NK-92 (cell line): ENCODE measurements around the gene PLAAT3.
"Not testable (repeated sequence)": the region's sequence is repeated elsewhere in the genome, so short reads cannot be mapped to it uniquely, and the experiment has no call there.

Source experiments
- DNase-seq: peaks from one replicate; lab custom pipeline; 2025; ENCODE audit not compliant: unreplicated experiment; lab: John Stamatoyannopoulos, UW

Gene PLAAT3

DNA sequence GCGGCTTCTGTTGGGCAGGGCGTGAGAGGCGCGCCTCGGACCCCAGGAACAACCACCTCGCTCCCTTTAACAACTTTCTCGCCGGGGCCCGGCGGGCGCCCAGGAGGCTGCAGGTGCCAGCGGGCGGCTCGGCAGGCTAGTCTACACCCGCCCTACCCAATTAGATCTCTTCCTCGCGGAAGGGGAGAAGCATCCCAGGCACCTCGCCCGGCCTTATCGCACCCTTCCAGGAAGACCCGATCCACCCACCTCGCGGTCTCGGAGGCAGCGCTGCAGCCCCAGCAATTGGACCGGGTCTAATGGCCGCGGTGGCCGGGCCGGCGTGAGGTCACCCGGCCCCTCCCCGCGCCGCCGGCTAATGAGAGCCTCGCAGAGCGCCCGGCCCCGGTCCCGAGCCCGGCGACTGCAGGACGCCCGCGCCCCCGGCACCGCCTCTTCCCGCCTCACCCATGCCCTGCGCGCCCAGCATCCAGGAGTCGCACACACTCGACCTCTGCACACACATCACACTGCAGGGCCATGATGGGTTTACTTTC is at the start of gene PLAAT3:
TSS of gene PLAAT3 (minus strand) at position 298 of the 536 bp plus-strand sequence. CDS start 419 bp downstream, outside the sequence.
- no peak for DNase-seq

DNA sequence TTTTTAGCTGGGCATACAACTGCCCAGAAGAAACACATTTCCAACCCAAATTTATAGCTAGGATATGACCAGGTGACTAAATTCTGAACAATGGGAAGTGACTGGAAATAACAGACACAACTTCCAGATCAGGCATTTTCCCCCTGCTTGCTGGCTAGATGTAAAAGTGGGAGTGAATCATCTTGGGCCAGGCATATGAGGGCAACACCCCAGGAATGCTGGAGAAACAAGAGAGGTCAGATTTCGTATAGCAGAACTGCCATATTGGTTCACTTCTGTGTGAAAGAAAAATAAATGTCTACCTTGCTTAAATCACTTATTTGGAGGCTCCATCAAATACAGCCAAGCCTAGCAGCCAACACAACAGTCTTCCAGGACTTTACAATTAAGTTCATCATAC is 49.6 kb upstream of the PLAAT3 start:
- no peak for DNase-seq

DNA sequence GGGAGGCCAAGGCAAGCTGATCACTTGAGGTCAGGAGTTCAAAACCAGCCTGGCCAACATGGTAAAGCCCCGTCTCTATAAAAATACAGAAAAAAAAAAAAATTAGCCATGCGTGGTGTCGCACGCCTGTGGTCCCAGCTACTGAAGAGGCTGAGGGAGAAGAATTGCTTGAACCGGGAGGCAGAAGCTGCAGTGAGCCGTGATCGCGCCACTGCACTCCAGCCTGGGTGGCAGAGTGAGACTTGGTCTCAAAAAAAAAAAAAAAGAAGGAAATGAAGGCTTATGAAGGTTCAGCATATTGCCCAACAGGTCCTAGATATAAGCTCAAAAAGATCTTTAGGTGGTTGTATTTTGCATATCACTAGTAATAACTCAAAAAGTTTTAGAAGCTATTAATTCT is 46.7 kb upstream of the PLAAT3 start:
- DNase-seq = no peak

DNA sequence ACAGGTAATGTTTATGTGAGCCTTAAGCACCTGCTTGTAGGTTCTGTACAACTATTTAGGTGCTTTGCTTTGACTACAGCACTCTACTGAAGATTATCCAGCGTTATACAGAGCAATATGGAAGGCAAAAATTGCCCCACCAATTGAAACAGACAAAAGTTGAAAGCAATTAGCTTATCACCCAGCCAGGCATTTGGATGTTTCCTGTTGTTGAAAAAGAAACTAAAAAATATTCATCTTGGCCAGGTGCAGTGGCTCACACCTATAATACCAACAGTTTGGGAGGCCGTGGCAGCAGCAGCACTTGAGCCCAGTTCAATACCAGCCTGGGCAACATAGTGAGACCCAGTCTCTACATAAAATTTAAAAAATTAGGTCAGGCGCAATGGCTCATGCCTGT is 38.4 kb upstream of the PLAAT3 start:
- no peak for DNase-seq

DNA sequence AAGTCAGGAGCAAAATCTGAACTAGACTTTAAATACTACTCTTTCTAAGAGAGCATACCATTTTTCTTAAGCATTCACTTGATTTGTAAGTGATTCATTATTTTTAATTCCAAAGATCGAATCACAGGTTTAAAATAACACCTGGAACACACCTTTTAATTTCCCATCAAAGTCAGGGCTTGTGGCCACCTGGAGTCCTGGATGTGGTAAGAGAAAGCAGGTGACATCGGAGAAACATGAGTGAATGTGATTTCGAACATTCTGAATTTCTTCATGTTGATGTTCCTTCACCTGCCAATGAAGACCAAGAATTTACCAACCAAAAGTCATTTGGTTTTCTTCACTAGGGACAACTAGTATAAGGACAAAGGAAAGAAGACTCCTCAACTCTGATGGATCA is 29.0 kb upstream of the PLAAT3 start:
- DNase-seq = no peak

DNA sequence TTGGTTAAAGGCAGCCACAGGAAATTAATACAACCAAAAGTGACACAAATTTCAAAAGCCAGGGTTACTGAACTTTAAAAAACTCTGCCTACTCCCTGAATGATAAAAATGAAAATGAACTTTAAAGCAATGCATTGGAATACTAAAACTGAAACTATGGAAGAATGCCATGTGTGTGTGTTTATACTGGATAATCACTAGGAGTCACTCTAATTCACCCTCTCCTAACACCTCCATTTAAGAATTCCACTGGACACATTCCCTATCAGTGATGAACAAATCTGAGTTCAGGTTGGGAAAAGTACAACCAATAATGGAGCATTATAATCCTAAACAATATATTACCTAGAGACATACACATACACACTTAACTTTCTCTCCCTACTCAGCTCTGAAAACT is 27.5 kb upstream of the PLAAT3 start:
- no peak for DNase-seq

DNA sequence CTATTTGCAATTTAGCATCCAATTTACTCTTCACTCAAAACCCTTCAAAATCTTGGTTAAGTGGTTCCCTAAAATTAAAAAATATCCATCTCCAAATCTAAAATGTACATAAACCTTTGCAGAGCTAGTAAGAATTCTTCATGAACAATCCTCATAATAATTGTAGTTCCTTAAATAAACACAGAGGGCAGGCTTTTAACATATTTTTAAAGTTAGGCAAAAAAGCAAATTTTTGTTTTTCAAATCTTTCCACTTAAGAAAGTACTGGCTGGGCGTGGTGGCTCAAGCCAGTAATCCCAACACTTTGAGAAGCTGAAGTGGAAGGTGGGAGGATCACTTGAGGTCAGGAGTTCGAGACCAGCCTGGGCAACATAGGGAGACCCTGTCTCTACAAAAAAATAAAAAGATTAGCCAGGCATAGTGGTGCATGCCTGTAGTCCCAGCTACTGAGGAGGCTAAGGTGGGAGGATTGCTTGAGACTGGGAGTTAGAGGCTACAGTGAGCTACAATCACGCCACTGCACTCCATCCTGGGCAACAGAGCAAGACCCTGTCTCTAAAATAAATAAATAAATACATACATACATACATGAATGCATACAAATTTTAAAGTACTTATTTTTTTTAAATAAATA is 25.1 kb upstream of the PLAAT3 start:
- DNase-seq = no peak

DNA sequence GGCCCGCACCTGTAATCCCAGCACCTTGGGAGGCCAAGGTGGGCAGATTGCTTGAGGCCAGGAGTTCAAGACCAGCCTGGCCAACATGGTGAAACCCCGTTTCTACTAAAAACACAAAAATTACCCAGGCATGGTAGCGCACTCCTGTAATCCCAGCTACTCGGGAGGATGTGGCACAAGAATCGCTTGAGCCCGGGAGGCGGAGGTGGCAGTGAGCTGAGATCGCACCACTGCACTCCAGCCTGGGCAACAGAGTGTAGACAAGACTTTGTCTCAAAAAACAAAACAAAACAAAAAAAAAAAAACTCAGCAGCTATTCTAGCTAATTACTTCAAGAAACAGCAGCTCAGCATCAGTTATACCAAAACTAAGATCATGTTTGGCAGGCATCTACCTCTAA is 24.2 kb upstream of the PLAAT3 start:
- DNase-seq = not testable (repeated sequence)

DNA sequence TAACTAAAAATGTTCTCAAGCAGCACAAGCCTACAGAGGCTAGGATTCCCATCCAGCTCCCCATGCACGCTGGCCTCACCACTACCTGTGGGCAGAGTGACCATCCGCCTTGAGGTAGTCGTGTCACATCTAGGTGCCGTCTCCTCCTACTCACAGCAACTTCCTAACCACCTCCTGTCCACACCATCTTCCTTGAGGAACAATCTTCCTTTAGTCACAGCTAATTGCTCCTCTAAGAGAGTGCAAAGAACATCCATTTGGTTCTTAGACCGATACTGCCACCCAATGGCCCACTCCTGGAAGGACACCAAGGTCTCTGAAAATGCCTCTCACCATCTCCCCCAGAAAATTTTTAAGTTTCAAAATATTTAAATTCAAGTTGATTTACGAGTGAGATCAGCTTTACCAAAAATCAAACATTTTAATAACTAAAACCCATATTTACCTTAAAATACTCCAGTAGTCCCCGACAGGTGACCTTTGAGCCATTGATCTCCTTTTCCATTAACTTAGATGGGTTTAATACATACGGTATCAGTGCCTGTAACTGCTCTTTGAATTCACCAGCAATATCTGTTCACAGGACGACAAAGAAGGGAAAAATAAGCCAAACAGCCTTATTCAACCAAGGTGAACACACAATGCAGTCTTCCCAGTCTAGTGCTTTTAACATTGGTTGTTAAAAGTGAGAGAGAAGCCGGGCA is 21.7 kb upstream of the PLAAT3 start:
- no peak for DNase-seq

DNA sequence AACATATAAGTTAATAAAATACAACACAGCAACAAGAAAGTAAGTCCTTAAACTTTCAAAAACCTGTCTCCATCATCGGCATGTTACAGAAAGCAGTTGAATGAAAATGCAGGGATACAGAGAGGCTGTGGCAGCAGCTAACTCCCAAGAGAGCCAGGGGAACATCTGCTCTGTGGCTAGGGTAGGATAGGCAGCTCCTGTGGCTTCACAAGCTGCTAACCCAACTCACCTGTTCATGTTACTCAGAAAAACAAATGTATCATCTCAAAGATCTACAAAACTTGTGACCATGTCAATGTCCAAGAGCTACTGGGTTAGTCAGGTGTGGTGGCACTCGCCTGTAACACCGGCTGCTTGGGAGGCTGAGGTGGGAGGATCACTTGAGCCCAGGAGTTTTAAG is 15.2 kb upstream of the PLAAT3 start:
- DNase-seq = no peak

DNA sequence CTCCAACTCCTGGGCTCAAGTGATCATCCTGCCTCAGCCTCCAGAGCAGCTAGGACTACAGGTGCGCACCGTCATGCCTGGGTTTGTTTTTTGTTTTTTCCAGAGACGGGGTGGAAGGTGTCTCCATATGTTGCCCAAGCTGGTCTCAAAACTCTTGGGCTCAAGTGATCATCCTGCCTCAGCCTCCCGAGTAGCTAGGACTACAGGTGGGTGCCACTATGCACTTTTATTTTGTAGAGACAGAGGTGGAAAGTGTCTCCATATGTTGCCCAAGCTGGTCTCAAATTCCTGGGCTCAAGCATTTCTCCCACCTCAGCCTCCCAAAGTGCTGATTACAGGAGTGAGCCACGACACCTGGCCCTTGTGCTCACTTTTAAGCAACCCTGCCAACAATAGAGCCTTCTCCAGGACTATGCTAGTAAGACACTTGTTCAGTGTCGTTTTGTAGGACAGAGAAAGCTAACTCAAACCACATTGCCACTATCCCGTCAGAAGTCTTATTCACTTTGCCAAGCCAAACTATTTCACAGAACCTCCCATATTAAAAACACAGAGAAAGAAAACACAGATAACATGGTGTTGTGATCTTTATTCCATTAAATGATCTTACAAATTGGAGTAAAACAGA is 9.4 kb upstream of the PLAAT3 start:
- no peak for DNase-seq

DNA sequence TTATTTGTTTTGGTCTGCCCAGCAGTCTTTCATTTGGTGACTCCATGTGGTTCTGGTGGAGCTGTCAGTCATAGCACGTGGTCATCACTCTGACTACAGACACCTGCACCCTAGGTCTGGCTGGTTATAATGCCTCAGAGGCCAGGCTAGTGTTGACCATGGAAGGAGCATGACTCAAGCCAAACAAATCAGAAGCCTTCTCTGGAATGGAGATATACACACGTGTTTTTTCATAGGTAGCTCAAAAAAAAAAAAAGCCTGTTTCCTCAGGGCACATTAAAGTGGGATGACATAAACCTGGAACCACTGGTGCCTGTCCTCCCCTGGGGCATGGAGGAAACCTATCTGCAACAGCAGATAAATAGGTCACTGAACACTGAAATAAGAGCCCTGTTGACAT is 8.1 kb upstream of the PLAAT3 start:
- DNase-seq = no peak

DNA sequence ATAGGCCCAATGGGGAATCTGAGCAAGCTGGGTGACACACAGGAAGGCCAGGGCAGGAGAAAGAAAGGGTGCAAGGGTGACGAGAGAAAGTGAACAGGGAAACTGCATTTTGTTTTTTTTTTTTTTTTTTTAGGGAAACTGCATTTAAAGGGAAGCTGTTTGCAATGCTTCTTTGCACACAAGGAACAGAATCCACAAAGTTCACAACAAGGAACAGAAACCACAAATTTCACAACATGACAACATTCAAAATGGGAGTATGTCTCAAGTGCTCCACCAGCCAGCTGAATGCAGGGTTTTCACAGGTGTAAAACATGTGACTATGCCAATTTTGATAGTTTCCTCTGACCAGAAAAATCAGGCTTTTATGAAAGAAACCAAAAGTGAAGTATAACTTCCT is 6.8 kb upstream of the PLAAT3 start:
- no peak for DNase-seq

DNA sequence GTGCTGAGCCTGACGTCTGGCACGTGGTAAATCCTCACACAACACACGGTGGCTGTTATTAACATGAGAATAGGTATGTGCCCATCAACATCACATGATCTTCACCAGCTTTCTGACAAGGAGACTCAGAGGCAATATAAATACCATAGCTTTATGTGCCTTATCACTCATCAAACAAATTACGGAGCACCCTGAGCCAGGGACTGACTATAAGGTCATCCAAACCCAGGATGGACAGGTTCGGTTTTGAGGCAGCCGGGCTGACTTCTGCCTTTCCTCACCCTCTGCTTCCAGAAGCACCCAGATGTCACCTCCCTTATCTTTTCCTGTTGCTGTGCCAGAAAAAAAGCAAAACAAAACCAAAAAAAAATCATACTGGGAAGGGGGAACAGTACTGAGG is 5.7 kb upstream of the PLAAT3 start:
- DNase-seq = no peak

DNA sequence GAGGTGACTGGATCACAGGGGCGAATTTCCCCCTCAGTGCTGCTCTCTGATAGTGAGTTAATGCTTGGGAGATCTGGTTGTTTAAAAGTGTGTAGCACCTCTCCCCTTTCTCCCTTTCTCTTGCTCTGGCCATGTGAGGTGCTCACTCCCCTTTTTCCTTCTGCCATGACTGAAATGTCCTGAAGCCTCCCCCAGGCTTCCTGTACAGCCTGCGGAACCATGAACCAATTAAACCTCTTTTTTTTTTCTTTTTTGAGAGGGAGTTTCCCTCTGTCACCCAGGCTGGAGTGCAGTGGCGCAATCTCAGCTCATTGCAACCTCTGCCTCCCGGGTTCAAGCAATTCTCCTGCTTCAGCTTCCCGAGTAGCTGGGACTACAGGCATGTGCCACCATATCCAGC is 3.5 kb upstream of the PLAAT3 start:
- DNase-seq = not testable (repeated sequence)

DNA sequence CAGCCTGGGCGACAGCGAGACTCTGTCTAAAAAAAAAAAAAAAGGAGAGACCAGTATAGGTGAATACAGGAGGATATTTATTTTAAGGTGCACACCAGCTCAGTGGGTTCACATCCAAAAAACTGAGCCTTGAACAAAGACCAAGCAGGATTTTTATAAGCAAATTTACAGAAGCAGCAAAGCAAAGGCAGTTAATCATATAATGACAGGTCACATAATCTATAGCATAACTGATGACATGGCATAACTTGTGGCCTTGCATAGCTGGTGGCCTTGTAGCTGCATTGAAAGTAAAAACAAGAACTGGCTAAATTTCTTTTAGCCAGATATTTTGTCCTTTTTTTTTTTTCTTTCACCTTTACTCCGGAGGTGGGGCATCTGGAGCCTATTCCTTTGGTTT is 2.7 kb upstream of the PLAAT3 start:
- no peak for DNase-seq

DNA sequence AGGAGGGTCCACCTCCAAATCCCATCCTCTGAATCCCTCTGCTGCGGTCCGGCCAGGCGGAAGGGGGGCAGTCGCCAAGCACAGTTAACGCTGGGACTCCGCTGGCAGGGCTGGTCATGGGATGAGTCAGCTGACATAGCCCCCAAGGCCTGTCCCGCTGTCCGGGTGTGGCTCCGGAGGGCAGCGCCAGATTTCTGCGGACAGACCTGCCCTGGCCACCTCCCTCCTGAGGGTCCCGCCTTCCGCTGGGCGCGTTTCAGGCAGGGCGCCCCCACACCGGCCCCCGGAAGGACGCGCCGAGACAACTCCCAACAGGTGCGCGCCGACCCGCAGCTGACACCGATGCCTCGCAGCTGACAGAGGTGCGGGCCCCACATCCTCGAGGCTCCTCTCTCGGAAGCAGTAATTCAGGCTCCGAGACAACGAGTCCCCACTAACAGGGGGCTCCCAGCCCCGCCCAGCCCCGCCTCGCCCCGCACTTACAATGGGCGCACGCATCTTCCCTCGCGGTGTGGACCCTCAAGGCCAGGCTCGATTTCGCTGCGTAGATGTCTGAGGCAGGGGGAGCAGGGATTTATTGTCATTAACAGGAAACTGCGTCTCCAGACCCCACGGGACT is 607 bp downstream of the PLAAT3 start:
- no peak for DNase-seq

DNA sequence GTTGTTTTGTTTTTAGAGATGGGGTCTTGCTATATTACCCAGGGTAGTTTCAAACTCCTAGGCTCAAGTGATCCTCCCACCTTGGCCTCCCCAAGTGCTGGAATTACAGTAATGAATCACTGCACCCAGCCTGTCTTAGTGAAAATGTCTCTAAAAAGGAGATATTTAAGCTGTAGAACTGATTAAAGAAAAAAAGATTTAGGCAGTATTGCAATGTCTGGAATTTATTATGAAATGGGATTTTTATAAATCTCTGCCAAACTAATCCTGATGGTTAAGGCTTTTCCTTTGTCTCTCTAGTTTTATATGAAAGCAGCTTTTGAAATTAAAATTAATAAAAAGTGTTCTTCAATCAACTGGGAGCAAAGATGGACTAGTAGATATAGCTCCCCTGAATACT is 2.1 kb downstream of the PLAAT3 start:
- no peak for DNase-seq

DNA sequence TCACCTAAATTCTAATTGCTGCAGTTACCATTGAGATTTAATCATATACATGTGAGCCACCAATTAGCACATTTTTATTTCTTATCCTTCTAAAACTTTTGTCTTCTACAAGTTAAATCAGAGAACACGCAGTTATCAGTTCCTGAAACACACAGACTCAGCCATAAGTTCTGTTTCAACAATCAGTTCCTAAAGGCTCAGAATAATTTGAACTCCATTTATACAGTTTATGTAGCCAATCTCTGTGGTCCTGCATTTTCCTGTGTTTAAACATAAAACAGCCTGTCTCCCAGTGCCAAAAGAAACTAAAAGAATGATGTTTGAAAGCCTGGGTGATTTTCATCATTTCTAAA is 2.9 kb downstream of the PLAAT3 start:
- DNase-seq = no peak

DNA sequence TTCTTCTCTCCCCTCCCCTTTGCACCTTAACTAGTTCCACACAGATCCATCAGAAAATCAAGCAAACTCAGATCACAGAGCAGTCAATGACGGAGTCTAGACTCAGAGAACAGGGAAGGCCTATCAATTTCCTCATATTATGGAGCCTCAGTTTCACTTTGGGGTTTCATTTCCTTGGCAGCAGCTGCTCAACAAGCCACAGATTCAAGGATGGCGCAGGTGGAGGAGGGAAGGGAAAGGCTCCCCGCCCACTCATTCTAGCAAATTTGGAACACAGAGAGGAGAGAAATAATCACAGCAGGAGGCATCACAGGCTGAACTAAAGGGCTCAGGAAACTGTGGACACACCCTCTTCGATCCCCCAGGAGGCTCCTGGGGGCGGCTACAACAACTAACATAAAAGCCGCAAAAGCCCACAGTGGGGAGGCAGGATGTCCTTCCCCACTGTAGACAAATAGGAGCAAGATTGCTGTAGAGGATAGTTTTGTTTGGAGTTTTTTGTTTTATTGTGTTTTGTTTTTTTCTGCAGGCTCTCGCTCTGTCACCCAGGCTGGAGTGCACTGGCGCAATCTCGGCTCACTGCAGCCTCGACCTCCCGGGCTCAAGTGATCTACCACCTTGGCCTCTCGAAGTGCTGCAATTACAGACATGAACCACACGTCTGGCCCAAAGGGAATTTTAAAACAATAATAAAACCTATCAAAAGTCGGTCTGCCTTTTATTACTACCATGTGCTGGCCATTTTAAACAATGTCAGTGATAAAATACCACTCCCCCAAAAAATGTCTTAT is 3.4 kb downstream of the PLAAT3 start:
- DNase-seq = no peak

DNA sequence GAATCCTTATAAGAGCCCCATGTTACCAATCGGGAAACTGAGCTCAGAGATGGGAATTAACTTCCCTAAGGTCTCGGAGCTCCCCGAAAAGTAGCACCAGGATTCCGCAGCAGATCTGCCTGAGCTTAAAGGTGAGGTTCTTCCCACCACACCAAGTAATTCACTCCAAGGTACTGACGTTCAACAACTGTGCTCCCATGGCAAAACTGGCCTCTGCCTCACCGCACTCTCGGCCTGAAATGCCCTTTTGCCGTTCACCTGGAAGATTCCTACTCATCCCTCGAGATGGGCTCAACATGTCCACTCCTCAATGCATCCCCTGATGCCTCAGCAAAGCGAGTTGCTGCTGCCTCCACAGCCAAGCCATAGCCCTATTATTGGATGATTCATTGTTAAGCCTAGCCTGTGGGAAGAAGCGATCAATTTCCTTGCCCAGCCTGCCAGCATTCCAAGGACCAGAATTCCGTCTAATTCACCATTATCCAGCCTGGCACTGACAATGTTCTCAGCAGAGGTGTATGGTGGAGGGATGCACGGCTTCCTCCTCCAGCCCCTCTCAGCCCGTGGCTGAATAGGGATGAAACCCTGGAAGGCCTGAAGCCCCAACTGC is 4.2 kb downstream of the PLAAT3 start:
- DNase-seq = no peak
